ENCODE measurements around the gene APOA1.
"Not testable (repeated sequence)": the region's sequence is repeated elsewhere in the genome, so short reads cannot be mapped to it uniquely, and the experiment has no call there.

Gene APOA1

DNA sequence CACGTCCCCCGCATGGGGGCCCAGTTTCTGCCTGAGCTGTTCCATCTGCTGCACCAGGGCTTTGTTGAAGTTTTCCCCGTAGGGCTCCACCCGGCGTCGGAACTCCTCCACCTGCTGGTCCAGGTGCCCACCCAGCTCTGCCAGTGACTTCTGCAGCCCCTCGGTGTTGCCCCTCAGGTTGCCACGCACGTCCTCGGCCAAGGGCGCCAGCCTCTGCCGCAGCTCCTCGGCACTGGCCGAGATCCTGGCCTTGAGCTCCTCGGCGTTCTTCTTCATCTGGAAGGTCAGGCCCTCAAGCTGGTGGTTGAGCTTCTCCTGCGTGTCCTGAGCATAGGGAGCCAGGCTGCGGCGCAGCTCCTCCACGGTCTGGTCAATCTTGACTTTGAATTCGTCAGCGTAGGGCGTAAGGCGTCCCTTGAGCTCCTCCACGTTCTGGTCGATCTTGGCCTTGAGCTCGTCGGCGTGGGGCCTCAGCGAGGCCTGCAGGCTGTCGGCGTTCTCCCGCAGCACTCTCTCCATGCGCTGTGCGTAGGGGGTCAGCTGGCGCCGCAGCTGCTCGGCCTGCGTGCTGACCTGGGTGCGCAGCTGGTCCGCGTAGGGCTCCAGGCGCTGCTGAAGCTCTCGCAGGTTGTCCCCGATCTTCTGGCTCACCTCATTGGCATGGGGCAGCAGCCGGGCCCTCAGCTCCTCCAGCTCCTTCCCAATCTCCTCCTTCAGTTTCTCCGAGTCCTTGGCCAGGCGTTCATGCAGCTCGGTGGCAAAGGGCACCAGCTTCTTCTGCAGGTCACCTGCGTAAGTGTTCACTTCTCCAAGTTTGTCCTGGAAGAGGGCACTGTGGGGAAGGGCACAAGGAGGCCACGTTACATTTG lies 16.1 kb downstream of the APOA1 start:
- DNase-seq (ENCODE audit: extremely low read depth in 1 of 2, low read depth in 1 of 2): no peak

- no peak for DNase-seq (ENCODE audit: extremely low read depth in 1 of 2, low read depth in 1 of 2)
Measured at GRCh38 chr11:116819049-116819448, 18.4 kb downstream of the APOA1 start.

GRCh38 chr11:116814502-116814901 lies 22.9 kb downstream of the APOA1 start:
- DNase-seq (ENCODE audit: extremely low read depth in 1 of 2, low read depth in 1 of 2): no peak

DNA sequence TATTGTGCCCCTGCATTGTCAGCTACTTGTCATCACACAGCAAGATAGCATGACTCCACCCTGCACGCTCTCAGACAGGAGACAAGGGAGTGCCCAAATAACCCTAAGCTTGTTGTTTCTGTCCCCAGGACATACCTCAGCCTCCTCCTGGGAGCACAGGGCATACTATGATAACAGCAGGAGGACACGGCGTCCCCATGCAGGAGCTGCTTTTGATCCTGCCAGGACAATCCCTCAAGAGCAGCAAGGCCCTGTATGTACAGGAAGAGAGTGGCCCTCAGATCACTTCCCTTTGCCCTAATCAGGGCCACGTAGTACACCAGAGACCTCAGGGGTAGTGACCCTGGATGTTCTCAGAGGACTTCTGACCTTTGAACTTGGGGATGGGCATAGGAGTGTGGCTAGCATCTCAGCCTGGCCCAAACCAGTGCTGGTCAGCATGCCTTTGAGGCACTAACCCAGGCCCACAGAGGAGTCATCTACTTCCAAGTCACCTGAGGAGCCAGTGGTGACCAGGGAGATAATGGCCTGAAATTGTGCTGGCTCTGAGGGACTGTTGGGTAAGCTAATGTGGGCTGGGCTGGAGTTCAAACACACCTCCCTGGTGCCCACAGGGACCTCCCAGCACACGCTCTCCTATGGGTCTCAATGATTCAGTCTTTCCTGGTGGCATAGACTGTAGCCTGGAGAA lies 23.5 kb downstream of the APOA1 start:
- DNase-seq (ENCODE audit: extremely low read depth in 1 of 2, low read depth in 1 of 2): no peak

DNA sequence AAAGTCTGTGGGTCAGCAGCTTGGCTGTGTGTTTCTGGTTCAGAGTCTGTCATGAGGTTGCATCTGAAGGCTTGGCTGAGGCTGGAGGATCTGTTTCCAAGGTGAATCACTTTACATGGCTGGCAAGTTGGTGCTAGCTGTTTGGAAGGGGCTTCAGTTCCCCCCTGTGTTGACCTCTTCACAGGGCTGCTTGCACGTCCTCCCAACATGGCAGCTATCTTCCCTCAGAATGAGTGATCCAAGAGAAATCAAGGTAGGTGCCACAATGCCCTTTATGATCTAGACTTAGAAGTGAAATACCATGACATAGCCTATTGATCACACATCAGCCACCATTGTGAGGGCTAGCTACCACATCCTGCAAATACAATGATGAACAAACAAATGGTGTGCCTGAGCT lies 24.3 kb downstream of the APOA1 start:
- DNase-seq (ENCODE audit: extremely low read depth in 1 of 2, low read depth in 1 of 2): no peak

GRCh38 chr11:116812109-116812508 lies 25.3 kb downstream of the APOA1 start:
- no peak for DNase-seq (ENCODE audit: extremely low read depth in 1 of 2, low read depth in 1 of 2)

DNA sequence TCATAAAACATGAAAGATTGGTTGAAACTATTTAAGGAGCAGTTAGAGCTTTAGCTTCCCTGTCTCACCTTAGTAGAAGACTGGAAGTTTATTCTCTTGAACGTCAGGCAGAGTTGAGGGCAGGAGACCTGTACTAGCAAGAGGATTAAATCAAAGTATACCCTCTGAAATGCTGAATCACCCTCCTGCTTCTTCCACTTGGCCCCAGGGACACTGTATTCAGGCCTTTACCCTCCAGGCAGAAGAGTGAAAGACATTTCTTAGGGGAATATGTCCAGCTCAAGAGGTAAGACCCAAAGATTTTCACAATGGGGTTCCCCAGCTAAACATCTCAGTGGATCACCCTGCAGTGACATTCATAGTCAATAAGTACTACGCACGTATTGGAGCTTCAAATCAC lies 26.2 kb downstream of the APOA1 start:
- DNase-seq (ENCODE audit: extremely low read depth in 1 of 2, low read depth in 1 of 2): no peak

DNA sequence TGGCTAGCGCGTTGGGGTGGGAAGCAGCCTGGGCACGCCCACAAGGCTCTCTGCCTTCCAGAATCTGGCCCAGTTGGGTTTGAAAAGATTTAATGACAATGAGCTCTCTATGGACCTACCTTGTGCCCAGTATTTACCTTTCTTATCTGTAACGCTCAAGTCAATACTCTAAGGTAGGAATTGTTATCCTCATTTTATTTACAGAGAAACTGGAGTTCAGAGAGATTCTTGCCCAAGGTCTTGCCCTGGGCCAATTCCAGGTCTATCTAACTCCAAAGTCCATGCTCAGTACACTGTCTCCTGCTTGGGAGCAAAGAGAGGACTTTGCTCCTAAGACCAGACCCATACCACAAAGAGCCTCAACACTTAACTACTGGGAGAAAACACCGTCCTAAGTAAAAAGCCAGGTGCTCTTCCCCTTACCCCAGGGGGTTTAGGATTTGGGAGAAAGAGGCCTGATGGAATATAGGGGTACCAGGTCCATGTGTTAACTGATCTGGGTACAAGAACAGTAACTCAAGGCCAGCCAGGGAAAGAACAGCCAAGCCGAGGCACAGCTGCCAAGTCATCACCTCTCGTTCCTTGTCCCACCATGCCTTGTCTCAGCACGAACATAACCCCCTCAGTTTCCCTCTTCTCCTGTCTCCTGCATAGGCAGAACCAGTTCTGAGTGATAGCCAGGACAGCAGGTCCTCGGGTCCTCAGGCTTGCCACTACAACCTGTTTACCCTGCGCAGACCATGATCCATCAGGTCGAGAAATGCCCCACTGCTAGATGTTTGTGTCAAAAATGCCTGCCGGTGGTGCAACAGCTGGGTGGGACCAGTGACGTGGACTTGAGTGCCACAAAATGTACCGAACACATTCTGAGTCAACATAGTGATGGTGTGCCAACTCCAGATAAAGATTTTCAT lies 28.9 kb downstream of the APOA1 start:
- DNase-seq (ENCODE audit: extremely low read depth in 1 of 2, low read depth in 1 of 2): no peak

DNA sequence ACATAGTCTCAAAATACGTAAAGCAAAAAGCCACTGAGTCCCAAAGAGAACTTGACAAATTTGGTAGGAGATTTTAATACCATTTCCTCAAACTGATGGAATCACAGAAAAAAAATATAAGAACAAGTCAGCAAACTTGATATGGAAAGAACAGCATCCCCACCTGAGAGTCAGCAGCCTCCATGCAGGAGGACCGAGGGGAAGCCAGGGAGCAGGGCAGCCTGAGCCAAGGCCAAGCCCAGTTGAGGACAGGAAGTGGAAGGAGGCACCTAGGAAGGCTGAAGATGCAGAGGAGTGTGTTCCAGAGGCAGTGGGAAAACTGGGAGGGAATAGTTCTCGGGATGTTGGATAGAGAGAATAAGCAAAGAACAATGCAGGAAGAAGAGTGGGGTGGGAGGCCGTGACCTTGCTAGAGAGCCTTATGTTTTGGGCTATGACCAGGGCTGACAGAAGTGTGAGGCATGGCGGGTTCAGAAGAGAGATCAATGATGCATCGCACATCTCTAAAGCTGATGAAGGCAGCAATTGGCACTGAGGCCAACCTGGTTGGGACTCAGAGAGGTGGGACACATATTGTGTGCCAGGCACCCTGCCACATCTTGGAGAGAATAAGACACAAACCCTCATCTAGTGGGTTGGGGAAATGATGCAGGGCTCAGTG lies 29.7 kb downstream of the APOA1 start:
- DNase-seq (ENCODE audit: extremely low read depth in 1 of 2, low read depth in 1 of 2): no peak

DNA sequence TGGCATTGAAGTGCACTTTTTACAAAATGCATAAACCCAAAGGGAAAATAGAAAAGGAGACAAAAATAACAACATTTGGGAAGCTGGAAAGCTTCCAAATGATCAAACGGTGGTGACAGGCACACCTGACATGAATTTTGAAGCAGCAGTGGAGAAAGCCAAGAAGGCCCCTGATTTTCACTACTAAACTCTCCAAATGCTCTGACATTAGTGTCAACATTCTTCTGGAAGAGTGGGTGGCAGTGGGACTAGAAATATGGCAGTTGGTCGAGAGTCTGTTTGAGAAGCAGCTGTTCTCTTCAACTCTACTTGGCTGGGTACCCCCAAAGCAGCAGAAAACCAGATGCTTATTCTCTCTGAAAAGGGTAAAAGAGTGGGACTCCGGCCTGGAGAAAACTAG lies 33.4 kb downstream of the APOA1 start:
- DNase-seq (ENCODE audit: extremely low read depth in 1 of 2, low read depth in 1 of 2): no peak

- DNase-seq (ENCODE audit: extremely low read depth in 1 of 2, low read depth in 1 of 2): not testable (repeated sequence)
Measured at GRCh38 chr11:116801662-116802061, 35.8 kb downstream of the APOA1 start.

DNA sequence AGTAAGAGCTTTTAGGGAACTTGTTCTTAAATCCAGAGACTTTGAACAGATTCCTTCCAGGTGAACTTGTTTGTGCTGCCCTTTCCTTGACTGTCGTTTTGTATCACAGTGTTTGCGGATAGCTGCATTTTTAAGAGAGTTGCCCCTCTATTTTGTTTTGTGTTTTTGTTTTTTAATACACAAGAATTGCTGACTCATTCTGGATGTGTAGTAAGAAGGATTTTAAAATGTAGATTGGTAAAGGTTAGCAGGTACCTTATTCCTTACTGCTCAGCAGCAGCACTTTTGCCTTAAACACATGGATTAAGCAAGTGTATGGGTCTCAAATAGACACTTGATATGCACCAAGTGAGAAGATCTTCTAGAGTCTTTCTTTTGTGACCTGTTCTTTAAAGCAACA lies 36.8 kb downstream of the APOA1 start:
- DNase-seq (ENCODE audit: extremely low read depth in 1 of 2, low read depth in 1 of 2): no peak

DNA sequence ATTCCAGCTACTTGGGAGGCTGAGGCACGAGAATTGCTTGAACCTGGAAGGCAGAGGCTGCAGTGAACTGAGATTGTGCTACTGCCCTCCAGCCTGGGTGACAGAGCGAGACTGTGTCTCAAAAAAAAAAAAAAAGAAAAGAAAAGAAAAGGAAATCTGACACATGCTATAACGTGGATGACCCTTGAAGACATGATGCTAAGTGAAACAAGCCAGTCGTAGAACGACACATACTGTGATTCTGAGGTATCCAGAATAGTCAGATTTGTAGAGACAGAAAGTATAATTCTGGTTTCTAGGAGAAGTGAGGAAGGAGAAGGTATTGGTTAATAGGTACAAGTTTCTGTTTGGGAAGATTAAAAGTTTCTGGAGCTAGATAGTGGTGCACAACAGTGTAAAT lies 39.1 kb downstream of the APOA1 start:
- no peak for DNase-seq (ENCODE audit: extremely low read depth in 1 of 2, low read depth in 1 of 2)

DNA sequence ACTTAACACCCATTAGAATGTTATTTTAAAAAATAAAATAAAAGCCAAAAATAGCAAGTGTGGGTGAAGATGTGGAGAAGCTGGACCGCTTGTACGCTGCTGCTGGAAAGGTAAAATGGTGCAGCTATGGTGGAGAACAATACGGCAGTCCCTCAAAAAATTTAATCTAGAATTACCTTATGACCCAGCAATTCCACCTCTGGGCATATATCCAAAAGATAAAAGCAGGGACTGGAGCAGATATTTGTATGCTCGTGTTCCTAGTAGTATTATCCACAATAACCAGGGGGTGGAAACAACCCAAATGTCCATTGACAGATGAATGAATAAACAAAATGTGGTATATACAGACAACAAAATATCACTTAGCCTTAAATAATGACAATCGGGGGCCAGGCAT lies 39.6 kb downstream of the APOA1 start:
- DNase-seq (ENCODE audit: extremely low read depth in 1 of 2, low read depth in 1 of 2): no peak

DNA sequence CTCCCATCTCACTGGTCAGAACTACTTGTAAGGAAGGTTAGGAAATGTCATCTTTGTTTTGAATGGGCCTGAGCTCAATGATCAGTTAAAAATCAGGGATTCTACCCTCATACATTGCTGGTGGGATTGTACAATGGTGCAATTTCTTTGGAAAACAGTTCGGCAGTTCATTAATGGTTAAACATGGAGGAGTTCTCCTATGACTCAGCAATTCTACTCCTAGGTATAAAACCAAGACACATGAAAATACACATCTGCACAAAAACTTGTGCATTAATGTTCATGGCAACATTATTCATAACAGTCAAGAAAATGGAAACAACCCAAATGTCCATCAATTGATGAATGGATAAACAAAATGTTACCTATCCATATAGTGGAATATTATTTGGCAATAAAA lies 40.9 kb downstream of the APOA1 start:
- DNase-seq (ENCODE audit: extremely low read depth in 1 of 2, low read depth in 1 of 2): no peak

DNA sequence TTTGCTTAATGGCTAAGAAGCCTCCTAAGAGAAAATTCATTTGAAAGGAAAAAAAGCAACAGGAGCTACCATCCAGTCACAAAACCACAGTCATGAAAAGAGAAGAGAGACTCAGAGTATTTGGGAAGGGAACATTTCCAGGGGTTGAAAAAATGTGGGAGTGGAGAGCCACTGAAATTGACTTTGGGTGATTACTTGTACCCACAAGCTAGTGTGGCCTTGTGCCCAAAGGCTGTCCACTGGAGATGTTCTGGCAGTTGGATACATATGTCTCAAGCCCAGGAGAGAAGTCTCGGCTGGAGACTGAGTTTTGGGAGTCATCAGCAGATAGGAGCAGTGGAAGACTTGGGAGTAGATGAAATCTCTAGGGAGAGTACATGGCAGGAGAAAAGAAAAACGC lies 42.6 kb downstream of the APOA1 start:
- no peak for DNase-seq (ENCODE audit: extremely low read depth in 1 of 2, low read depth in 1 of 2)

- no peak for DNase-seq (ENCODE audit: extremely low read depth in 1 of 2, low read depth in 1 of 2)
Measured at GRCh38 chr11:116793772-116794097, 43.7 kb downstream of the APOA1 start.

- DNase-seq (ENCODE audit: extremely low read depth in 1 of 2, low read depth in 1 of 2): no peak
Measured at GRCh38 chr11:116792869-116793771, 44.3 kb downstream of the APOA1 start.

DNA sequence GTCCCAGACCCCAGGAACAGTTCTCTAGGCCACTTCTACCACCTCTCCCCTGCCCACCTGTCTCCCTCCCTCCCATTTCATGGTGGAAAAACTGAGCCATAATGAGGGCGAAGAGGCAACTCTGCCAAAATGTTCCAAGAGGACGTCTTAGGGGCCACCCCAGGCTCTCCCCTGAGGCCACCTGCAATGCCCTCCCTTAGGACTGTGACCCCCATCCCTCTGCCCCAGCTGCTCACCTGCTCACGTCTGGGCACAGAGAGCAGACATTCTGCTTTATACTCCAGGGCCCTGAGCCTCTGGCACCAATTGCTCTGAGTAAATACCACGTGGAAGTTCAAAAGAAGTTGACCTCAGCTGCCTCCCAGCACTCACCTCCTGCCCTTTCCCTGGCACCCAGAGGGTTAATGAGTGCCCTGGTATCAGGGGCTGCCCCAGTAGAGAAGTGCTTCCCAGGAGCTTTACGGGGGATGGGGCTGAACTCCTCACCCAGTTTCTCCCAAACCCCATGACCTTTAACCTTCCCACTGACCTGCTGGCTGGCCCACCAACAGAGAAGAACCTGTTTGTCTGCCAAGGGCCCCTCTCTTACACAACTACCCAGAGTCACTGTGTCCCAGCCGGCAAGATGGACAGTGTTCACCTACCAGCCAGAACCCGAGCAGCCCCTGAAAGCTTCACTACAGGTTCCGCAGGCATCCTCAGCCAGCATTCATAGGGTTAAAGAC lies 45.1 kb downstream of the APOA1 start:
- DNase-seq (ENCODE audit: extremely low read depth in 1 of 2, low read depth in 1 of 2): no peak
